ENCODE data around the gene CAVIN3. TPM values are rescaled to one million over a fixed set of nuclear protein-coding genes. Genes with fewer than 3 reads are reported as not detected.

CAVIN3 gene
- total RNA-seq, 4 donors from 2014 or later = 78.7 to 209 (median 139) TPM

- ATAC-seq (ENCODE audit: low FRiP score) (no peak), DNase-seq (ENCODE audit: low spot score) (no peak)
- TF ChIP-seq CTCF (IDR thresholded peaks at IDR 0.05) = no peak
These were observed 25.1 kb upstream of the CAVIN3 start for GRCh38 chr11:6345366-6345765.

- no peak for DNase-seq (ENCODE audit: low spot score)
- TF ChIP-seq CTCF (IDR thresholded peaks at IDR 0.05) = no peak
- ATAC-seq (ENCODE audit: low FRiP score) = no peak
These were observed 16.0 kb upstream of the CAVIN3 start for GRCh38 chr11:6336293-6336692.

GRCh38 chr11:6334806-6335205 is 14.5 kb upstream of the CAVIN3 start:
- no peak for TF ChIP-seq CTCF (IDR thresholded peaks at IDR 0.05)
- DNase-seq (ENCODE audit: low spot score) (no peak), ATAC-seq (ENCODE audit: low FRiP score) (no peak)

- DNase-seq (ENCODE audit: low spot score) = no peak
- no peak for ATAC-seq (ENCODE audit: low FRiP score)
- no peak for TF ChIP-seq CTCF (IDR thresholded peaks at IDR 0.05)
These were observed 12.8 kb upstream of the CAVIN3 start for GRCh38 chr11:6333095-6333494.

GRCh38 chr11:6332066-6332465 is 11.8 kb upstream of the CAVIN3 start:
- TF ChIP-seq CTCF (IDR thresholded peaks at IDR 0.05) = no peak
- ATAC-seq (ENCODE audit: low FRiP score) = no peak

GRCh38 chr11:6328321-6328720 is 8.0 kb upstream of the CAVIN3 start:
- DNase-seq (ENCODE audit: low spot score) = no peak
- no peak for ATAC-seq (ENCODE audit: low FRiP score)
- TF ChIP-seq CTCF (IDR thresholded peaks at IDR 0.05) = no peak

More at GRCh38 chr11:6332066-6332465, 11.8 kb upstream of the CAVIN3 start:
- DNase-seq (ENCODE audit: low spot score) = no peak

GRCh38 chr11:6327806-6328205 is 7.5 kb upstream of the CAVIN3 start:
- DNase-seq (ENCODE audit: low spot score) (no peak), ATAC-seq (ENCODE audit: low FRiP score) (no peak)
- TF ChIP-seq CTCF (IDR thresholded peaks at IDR 0.05) = no peak
